WTC11 (cell line): Measurements from ENCODE around the gene MASP2.
"Not testable (repeated sequence)": the region's sequence is repeated elsewhere in the genome, so short reads cannot be mapped to it uniquely, and the experiment has no call there.

ENCODE experiments used
- ATF2 ChIP-seq: sonication (generic); formaldehyde crosslinking; IDR thresholded peaks from 2 replicates; pipeline ENCODE4 v1.8.1; 2022; ENCODE audit warnings: low read depth, missing genetic modification reagents, borderline replicate concordance
- ATF3 ChIP-seq: sonication (generic); formaldehyde crosslinking; conservative IDR thresholded peaks from 2 replicates; pipeline ENCODE4 v1.8.1; 2022; ENCODE audit warnings: mild to moderate bottlenecking, missing genetic modification reagents
- CTCF ChIP-seq: fragments of 200-600 bp; IDR thresholded peaks from 2 replicates; pipeline ENCODE4 v1.8.0; 2022; ENCODE audit warnings: antibody characterized with exemption
- ESRRA ChIP-seq: sonication (generic); formaldehyde crosslinking; IDR thresholded peaks from 2 replicates; pipeline ENCODE4 v1.8.1; 2022; ENCODE audit warnings: mild to moderate bottlenecking, missing genetic modification reagents, borderline replicate concordance
- GABPB1 ChIP-seq: sonication (generic); formaldehyde crosslinking; IDR thresholded peaks from 2 replicates; pipeline ENCODE4 v1.8.1; 2023; ENCODE audit warnings: mild to moderate bottlenecking, missing genetic modification reagents
- NR2C2 ChIP-seq: sonication (generic); formaldehyde crosslinking; IDR thresholded peaks from 2 replicates; pipeline ENCODE4 v1.8.0; 2022; ENCODE audit warnings: mild to moderate bottlenecking, missing genetic modification reagents
- ZNF423 ChIP-seq: fragments of 250-450 bp; sonication (Bioruptor Pico); IDR thresholded peaks from 2 replicates; pipeline ENCODE4 v2.1.2; 2022; ENCODE audit warnings: mild to moderate bottlenecking, moderate library complexity

- TF ChIP-seq ATF3 (CRISPR knock-in tag); CTCF; ZNF423; NR2C2; ESRRA; ATF2 (CRISPR knock-in tag); GABPB1 (CRISPR knock-in tag): not testable (repeated sequence)
Observed at GRCh38 chr1:11073398-11073797, 26.4 kb upstream of the MASP2 start.
